Fibroblast of lung (primary cell): ENCODE measurements around the gene GPR108.

Experiments used
- EZH2 ChIP-seq: IDR thresholded peaks from 2 replicates; pipeline ENCODE4 v1.5.1; 2012; ENCODE audit warnings: low read length, control low read depth, mild to moderate bottlenecking; ENCODE audit errors: missing control alignments
- TF ChIP-seq, protein P1 (sequence below), 2 donors: IDR thresholded peaks in 1 of 2; conservative IDR thresholded peaks in 1 of 2; 1 replicate in 1 of 2; 2 replicates in 1 of 2; pipeline ENCODE4 v1.5.1; 2011 to 2012; ENCODE audit warnings: low read length in 2 of 2, control low read depth in 1 of 2, inconsistent platforms in 1 of 2, low read depth in 1 of 2, mild to moderate bottlenecking in 1 of 2

- TF ChIP-seq EZH2, result no peak
- TF ChIP-seq, protein P1, sequence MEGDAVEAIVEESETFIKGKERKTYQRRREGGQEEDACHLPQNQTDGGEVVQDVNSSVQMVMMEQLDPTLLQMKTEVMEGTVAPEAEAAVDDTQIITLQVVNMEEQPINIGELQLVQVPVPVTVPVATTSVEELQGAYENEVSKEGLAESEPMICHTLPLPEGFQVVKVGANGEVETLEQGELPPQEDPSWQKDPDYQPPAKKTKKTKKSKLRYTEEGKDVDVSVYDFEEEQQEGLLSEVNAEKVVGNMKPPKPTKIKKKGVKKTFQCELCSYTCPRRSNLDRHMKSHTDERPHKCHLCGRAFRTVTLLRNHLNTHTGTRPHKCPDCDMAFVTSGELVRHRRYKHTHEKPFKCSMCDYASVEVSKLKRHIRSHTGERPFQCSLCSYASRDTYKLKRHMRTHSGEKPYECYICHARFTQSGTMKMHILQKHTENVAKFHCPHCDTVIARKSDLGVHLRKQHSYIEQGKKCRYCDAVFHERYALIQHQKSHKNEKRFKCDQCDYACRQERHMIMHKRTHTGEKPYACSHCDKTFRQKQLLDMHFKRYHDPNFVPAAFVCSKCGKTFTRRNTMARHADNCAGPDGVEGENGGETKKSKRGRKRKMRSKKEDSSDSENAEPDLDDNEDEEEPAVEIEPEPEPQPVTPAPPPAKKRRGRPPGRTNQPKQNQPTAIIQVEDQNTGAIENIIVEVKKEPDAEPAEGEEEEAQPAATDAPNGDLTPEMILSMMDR (conservative IDR thresholded peaks at IDR 0.05 in 1 of 2, IDR thresholded peaks at IDR 0.05 in 1 of 2; ENCODE audit: low read depth in 1 of 2, low read length in 2 of 2), result no peak
Measured at GRCh38 chr19:6767357-6768235, 30.2 kb upstream of the GPR108 start, which contains the start of gene SH2D3A.
